KMS-11 (cell line): Measurements from ENCODE around the gene TDRD6.

ENCODE experiments used
- H2AFZ ChIP-seq: fragments of 200-600 bp; sonication (generic); 2 replicates; pipeline ENCODE4 v1.6.1; 2016; ENCODE audit warnings: antibody characterized with exemption, mixed run types, low read depth
- H3K27ac ChIP-seq: fragments of 200-600 bp; sonication (generic); 2 replicates; pipeline ENCODE4 v1.6.1; 2016; ENCODE audit warnings: mild to moderate bottlenecking, mixed run types
- H3K27me3 ChIP-seq: fragments of 200-600 bp; sonication (generic); 2 replicates; pipeline ENCODE4 v1.6.1; 2017; ENCODE audit warnings: mild to moderate bottlenecking, low read depth, mixed run types, moderate library complexity; ENCODE audit not compliant: insufficient read depth
- H3K36me3 ChIP-seq: fragments of 200-600 bp; sonication (generic); 2 replicates; pipeline ENCODE4 v1.6.1; 2017; ENCODE audit warnings: mild to moderate bottlenecking, mixed run types; ENCODE audit not compliant: insufficient read depth
- H3K4me1 ChIP-seq: fragments of 200-600 bp; sonication (generic); 2 replicates; pipeline ENCODE4 v1.6.1; 2016; ENCODE audit warnings: mild to moderate bottlenecking, low read depth, mixed run types; ENCODE audit not compliant: poor library complexity, severe bottlenecking
- H3K4me2 ChIP-seq: fragments of 200-600 bp; sonication (generic); 2 replicates; pipeline ENCODE4 v1.7.0; 2016; ENCODE audit warnings: mild to moderate bottlenecking, mixed run types
- H3K4me3 ChIP-seq: fragments of 200-600 bp; sonication (generic); IDR thresholded peaks from 2 replicates; pipeline ENCODE4 v1.6.1; 2017; ENCODE audit warnings: low read depth, low read length, mixed read lengths; ENCODE audit not compliant: insufficient read depth
- H3K79me2 ChIP-seq: fragments of 200-600 bp; sonication (generic); 2 replicates; pipeline ENCODE4 v1.6.1; 2016; ENCODE audit warnings: low read depth, mixed run types; ENCODE audit not compliant: insufficient read depth
- H3K9ac ChIP-seq: fragments of 200-600 bp; sonication (generic); 2 replicates; pipeline ENCODE4 v1.6.1; 2016; ENCODE audit warnings: mild to moderate bottlenecking, mixed run types
- H4K20me1 ChIP-seq: fragments of 200-600 bp; sonication (generic); 2 replicates; pipeline ENCODE4 v1.6.1; 2016; ENCODE audit warnings: mild to moderate bottlenecking, mixed run types; ENCODE audit not compliant: insufficient read depth
- TF ChIP-seq, protein P1 (sequence below): fragments of 200-600 bp; sonication (generic); conservative IDR thresholded peaks from 2 replicates; pipeline ENCODE4 v1.6.1; 2017; ENCODE audit warnings: low read depth, mild to moderate bottlenecking, antibody characterized with exemption, low read length, moderate library complexity, mixed read lengths

TDRD6 gene

GRCh38 chr6:46657642-46658041, 30.0 kb upstream of the TDRD6 start:
- Histone ChIP-seq H3K9ac (no peak overlapping the region), H3K27me3 (no peaks in the 10 kb centered on the region), H3K4me1 (no peaks in the 10 kb centered on the region), H3K79me2 (no peaks in the 10 kb centered on the region), H3K4me2 (no peak overlapping the region), H2AFZ (no peak overlapping the region), H4K20me1 (no peaks in the 10 kb centered on the region), H3K27ac (no peak overlapping the region), H3K4me3 (no peak overlapping the region), H3K36me3 (no peaks in the 10 kb centered on the region)
- TF ChIP-seq, protein P1, sequence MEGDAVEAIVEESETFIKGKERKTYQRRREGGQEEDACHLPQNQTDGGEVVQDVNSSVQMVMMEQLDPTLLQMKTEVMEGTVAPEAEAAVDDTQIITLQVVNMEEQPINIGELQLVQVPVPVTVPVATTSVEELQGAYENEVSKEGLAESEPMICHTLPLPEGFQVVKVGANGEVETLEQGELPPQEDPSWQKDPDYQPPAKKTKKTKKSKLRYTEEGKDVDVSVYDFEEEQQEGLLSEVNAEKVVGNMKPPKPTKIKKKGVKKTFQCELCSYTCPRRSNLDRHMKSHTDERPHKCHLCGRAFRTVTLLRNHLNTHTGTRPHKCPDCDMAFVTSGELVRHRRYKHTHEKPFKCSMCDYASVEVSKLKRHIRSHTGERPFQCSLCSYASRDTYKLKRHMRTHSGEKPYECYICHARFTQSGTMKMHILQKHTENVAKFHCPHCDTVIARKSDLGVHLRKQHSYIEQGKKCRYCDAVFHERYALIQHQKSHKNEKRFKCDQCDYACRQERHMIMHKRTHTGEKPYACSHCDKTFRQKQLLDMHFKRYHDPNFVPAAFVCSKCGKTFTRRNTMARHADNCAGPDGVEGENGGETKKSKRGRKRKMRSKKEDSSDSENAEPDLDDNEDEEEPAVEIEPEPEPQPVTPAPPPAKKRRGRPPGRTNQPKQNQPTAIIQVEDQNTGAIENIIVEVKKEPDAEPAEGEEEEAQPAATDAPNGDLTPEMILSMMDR, result no peak

GRCh38 chr6:46661483-46661882, 26.2 kb upstream of the TDRD6 start:
- Histone ChIP-seq H3K27ac (no peak overlapping the region), H3K4me1 (no peaks in the 10 kb centered on the region), H4K20me1 (no peaks in the 10 kb centered on the region), H3K9ac (no peak overlapping the region), H3K79me2 (no peaks in the 10 kb centered on the region), H3K4me3 (no peak overlapping the region), H3K36me3 (no peaks in the 10 kb centered on the region), H2AFZ (no peak overlapping the region), H3K27me3 (no peaks in the 10 kb centered on the region), H3K4me2 (no peak overlapping the region)
- TF ChIP-seq, protein P1, result no peak

- no peaks in the 10 kb centered on the region for H3K36me3 ChIP-seq
- TF ChIP-seq, protein P1, result no peak
These were observed 20.3 kb upstream of the TDRD6 start for GRCh38 chr6:46667377-46667776.

GRCh38 chr6:46674410-46674809, 13.3 kb upstream of the TDRD6 start:
- no peak overlapping the region for H3K4me2 ChIP-seq
- H3K79me2 ChIP-seq, result no peaks in the 10 kb centered on the region
- no peaks in the 10 kb centered on the region for H3K4me1 ChIP-seq
- no peaks in the 10 kb centered on the region for H3K36me3 ChIP-seq
- no peaks in the 10 kb centered on the region for H3K27me3 ChIP-seq
- no peak overlapping the region for H2AFZ ChIP-seq
- TF ChIP-seq, protein P1, result no peak
- no peak overlapping the region for H3K4me3 ChIP-seq
- no peaks in the 10 kb centered on the region for H4K20me1 ChIP-seq
- no peak overlapping the region for H3K27ac ChIP-seq
- no peak overlapping the region for H3K9ac ChIP-seq

More at GRCh38 chr6:46667377-46667776, 20.3 kb upstream of the TDRD6 start:
- Histone ChIP-seq H3K27me3 (no peaks in the 10 kb centered on the region), H3K4me1 (no peaks in the 10 kb centered on the region), H3K9ac (no peak overlapping the region), H3K27ac (no peak overlapping the region), H3K4me2 (no peak overlapping the region), H2AFZ (no peak overlapping the region), H3K79me2 (no peaks in the 10 kb centered on the region), H4K20me1 (no peaks in the 10 kb centered on the region), H3K4me3 (no peak overlapping the region)
